Retinal pigment epithelial cell (primary cell): ENCODE data around the gene PKIB.

Source experiments
- DNase-seq: peaks from one replicate; pipeline ENCODE4 v3.0.0-alpha.2; 2010; ENCODE audit warnings: low read depth
- H3K4me3 ChIP-seq: 2 replicates; pipeline ENCODE4 v1.5.1; 2011; ENCODE audit warnings: mild to moderate bottlenecking, low read length, control low read depth, moderate library complexity
- TF ChIP-seq, protein P1 (sequence below): conservative IDR thresholded peaks from 2 replicates; pipeline ENCODE4 v1.5.1; 2011; ENCODE audit warnings: low read depth, low read length, control low read depth, inconsistent platforms

Gene PKIB

GRCh38 chr6:122719176-122719575 is 109.0 kb downstream of the PKIB start:
- no peak for DNase-seq
- TF ChIP-seq, protein P1, sequence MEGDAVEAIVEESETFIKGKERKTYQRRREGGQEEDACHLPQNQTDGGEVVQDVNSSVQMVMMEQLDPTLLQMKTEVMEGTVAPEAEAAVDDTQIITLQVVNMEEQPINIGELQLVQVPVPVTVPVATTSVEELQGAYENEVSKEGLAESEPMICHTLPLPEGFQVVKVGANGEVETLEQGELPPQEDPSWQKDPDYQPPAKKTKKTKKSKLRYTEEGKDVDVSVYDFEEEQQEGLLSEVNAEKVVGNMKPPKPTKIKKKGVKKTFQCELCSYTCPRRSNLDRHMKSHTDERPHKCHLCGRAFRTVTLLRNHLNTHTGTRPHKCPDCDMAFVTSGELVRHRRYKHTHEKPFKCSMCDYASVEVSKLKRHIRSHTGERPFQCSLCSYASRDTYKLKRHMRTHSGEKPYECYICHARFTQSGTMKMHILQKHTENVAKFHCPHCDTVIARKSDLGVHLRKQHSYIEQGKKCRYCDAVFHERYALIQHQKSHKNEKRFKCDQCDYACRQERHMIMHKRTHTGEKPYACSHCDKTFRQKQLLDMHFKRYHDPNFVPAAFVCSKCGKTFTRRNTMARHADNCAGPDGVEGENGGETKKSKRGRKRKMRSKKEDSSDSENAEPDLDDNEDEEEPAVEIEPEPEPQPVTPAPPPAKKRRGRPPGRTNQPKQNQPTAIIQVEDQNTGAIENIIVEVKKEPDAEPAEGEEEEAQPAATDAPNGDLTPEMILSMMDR = no peak
- no peak overlapping the region for H3K4me3 ChIP-seq

- no peak overlapping the region for H3K4me3 ChIP-seq
- TF ChIP-seq, protein P1 = no peak
- no peak for DNase-seq
Measured at GRCh38 chr6:122722746-122723145, 112.5 kb downstream of the PKIB start.

- TF ChIP-seq, protein P1 = peak; percentile 79
- no peak overlapping the region for H3K4me3 ChIP-seq
- peak; percentile 46 for DNase-seq
Measured at GRCh38 chr6:122726649-122727048, 116.4 kb downstream of the PKIB start.

DNA sequence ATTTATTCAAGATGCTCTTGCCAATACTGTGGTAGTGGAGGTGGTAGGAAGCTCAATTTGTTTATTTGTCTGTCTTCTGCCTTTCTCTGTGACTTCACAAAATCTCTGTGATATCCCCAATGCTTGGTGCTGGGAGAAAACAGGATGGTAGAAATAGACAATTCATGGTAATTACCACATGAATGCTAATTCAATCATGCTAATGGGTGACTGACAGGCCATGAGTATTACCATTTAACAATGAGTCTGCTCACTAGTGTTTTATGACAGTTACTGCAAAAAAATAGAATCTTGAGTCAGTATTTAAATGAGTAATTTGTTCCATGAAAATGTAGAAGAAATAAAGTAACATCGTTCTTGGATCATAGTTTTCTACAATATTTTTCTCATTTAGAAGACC is 117.0 kb downstream of the PKIB start:
- TF ChIP-seq, protein P1 = no peak
- DNase-seq = no peak
- H3K4me3 ChIP-seq = no peak overlapping the region

GRCh38 chr6:122730334-122730733 is 120.1 kb downstream of the PKIB start:
- no peak for DNase-seq
- no peak overlapping the region for H3K4me3 ChIP-seq
- TF ChIP-seq, protein P1 = no peak

GRCh38 chr6:122730775-122731386 is 120.7 kb downstream of the PKIB start:
- H3K4me3 ChIP-seq = no peak overlapping the region
- no peak for DNase-seq
- TF ChIP-seq, protein P1 = peak; percentile 72

- TF ChIP-seq, protein P1 = no peak
- H3K4me3 ChIP-seq = no peak overlapping the region
- DNase-seq = no peak
Measured at GRCh38 chr6:122733259-122733658, 123.1 kb downstream of the PKIB start.
